GM23338 (cell line): Measurements from ENCODE around the gene TMEM237.

Experiments used
- CREB1 ChIP-seq: fragments of 250-450 bp; sonication (Bioruptor Pico); IDR thresholded peaks from 2 replicates; pipeline ENCODE4 v1.5.0; 2020; ENCODE audit warnings: low read depth, mild to moderate bottlenecking, moderate library complexity
- CTCF ChIP-seq, 2 experiments: fragments of 200-600 bp in 1 of 2; sonication (generic) in 1 of 2; conservative IDR thresholded peaks; 2 replicates each; pipeline versions ENCODE4 v1.5.1 to v1.6.1; 2016 to 2017; ENCODE audit warnings: antibody characterized with exemption in 2 of 2, low read depth in 2 of 2, mild to moderate bottlenecking in 2 of 2, moderate library complexity in 1 of 2
- EZH2phosphoT487 ChIP-seq: fragments of 200-600 bp; sonication (generic); IDR thresholded peaks from one replicate; pipeline ENCODE4 v1.8.1; 2018; ENCODE audit warnings: antibody characterized with exemption; ENCODE audit not compliant: unreplicated experiment
- POLR2AphosphoS5 ChIP-seq: IDR thresholded peaks from 2 replicates; pipeline ENCODE4 v1.6.1; 2016; ENCODE audit warnings: antibody characterized with exemption, low read depth
- REST ChIP-seq: IDR thresholded peaks from one replicate; pipeline ENCODE4 v1.6.1; 2018; ENCODE audit warnings: antibody characterized with exemption; ENCODE audit not compliant: unreplicated experiment

- no peak for TF ChIP-seq CREB1
- no peak for TF ChIP-seq CTCF (conservative IDR thresholded peaks at IDR 0.05; ENCODE audit: low read depth in 2 of 2)
- TF ChIP-seq POLR2AphosphoS5, result no peak
- TF ChIP-seq REST, result no peak
- TF ChIP-seq EZH2phosphoT487, result no peak
Observed at GRCh38 chr2:201642086-201642578, 1.2 kb downstream of the TMEM237 start.
